22Rv1 (cell line): ENCODE data around the gene PLXNA4.

Experiments used
- ZFX ChIP-seq: fragments of 450-650 bp; IDR thresholded peaks from 2 replicates; pipeline ENCODE4 v1.6.1; 2017; ENCODE audit warnings: antibody characterized with exemption, borderline replicate concordance
- TF ChIP-seq, protein P1 (sequence below): fragments of 450-650 bp; IDR thresholded peaks from 2 replicates; pipeline ENCODE4 v1.5.1; 2017; ENCODE audit warnings: mild to moderate bottlenecking

DNA sequence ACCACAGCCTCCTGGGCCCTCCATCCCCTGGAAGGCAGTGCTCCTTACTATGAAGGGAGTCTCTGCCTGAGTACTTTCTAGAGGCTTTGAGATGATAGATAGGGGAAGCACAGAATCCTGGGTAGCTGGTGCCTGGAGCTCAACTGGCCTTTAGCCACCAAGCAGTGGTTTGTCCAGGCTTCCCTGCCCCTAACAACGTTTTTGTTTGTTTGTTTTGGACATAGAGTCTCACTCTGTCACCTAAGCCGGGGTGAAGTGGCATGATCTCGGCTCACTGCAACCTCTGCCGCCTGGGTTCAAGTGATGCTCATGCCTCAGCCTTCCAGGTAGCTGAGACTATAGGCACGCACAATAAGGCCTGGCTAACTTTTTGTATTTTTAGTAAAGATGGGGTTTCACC is 289.4 kb downstream of the PLXNA4 start:
- TF ChIP-seq, protein P1, sequence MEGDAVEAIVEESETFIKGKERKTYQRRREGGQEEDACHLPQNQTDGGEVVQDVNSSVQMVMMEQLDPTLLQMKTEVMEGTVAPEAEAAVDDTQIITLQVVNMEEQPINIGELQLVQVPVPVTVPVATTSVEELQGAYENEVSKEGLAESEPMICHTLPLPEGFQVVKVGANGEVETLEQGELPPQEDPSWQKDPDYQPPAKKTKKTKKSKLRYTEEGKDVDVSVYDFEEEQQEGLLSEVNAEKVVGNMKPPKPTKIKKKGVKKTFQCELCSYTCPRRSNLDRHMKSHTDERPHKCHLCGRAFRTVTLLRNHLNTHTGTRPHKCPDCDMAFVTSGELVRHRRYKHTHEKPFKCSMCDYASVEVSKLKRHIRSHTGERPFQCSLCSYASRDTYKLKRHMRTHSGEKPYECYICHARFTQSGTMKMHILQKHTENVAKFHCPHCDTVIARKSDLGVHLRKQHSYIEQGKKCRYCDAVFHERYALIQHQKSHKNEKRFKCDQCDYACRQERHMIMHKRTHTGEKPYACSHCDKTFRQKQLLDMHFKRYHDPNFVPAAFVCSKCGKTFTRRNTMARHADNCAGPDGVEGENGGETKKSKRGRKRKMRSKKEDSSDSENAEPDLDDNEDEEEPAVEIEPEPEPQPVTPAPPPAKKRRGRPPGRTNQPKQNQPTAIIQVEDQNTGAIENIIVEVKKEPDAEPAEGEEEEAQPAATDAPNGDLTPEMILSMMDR: no peak
- no peak for TF ChIP-seq ZFX
